ENCODE data around the gene SH3RF3. TPM values are rescaled to one million over a fixed set of nuclear protein-coding genes. Genes with fewer than 3 reads are reported as not detected.

The SH3RF3 gene
- total RNA-seq, 2 donors from 2014 or later: 1.4 to 17.0 TPM

- Histone ChIP-seq H3K27me3 (replicated peaks; ENCODE audit: insufficient read depth) (no peaks in the 10 kb centered on the region), H3K4me3 (no peak overlapping the region), H3K36me3 (no peaks in the 10 kb centered on the region), H3K9me3 (no peaks in the 10 kb centered on the region), H3K27ac (no peak overlapping the region), H3K4me1 (replicated peaks) (peaks cover 3% of the 10 kb centered on the region)
- TF ChIP-seq CTCF (IDR thresholded peaks at IDR 0.05) (no peak), POLR2A (IDR thresholded peaks at IDR 0.05) (no peak), POLR2AphosphoS5 (IDR thresholded peaks at IDR 0.05) (no peak)
- no peak for DNase-seq (ENCODE audit: low spot score)
- WGBS: 42% methylated on average over 20 of the region's 20 CpGs
- intact Hi-C loops (cut with DNase I): no loop called here
These were observed 223.3 kb downstream of the SH3RF3 start for GRCh38 chr2:109352056-109352897.

- Histone ChIP-seq H3K27ac (no peak overlapping the region), H3K36me3 (no peaks in the 10 kb centered on the region), H3K4me3 (no peak overlapping the region), H3K27me3 (replicated peaks; ENCODE audit: insufficient read depth) (no peaks in the 10 kb centered on the region), H3K9me3 (no peaks in the 10 kb centered on the region), H3K4me1 (replicated peaks) (peaks cover 3% of the 10 kb centered on the region)
- DNase-seq (ENCODE audit: low spot score): no peak
- 88% methylated on average over 14 of the region's 14 CpGs for WGBS
- intact Hi-C loops (cut with DNase I): no loop called here
- TF ChIP-seq POLR2A (IDR thresholded peaks at IDR 0.05): no peak
- no peak for TF ChIP-seq CTCF (IDR thresholded peaks at IDR 0.05)
- TF ChIP-seq POLR2AphosphoS5 (IDR thresholded peaks at IDR 0.05): no peak
These were observed 224.1 kb downstream of the SH3RF3 start for GRCh38 chr2:109352898-109353689.

GRCh38 chr2:109353806-109354745 lies 225.1 kb downstream of the SH3RF3 start:
- peaks cover 3% of the 10 kb centered on the region for H3K4me1 ChIP-seq (replicated peaks)
- DNase-seq (ENCODE audit: low spot score): no peak
- intact Hi-C loops (cut with DNase I): no loop called here
- no peak overlapping the region for H3K27ac ChIP-seq
- no peak overlapping the region for H3K4me3 ChIP-seq
- H3K27me3 ChIP-seq (replicated peaks; ENCODE audit: insufficient read depth): no peaks in the 10 kb centered on the region
- no peaks in the 10 kb centered on the region for H3K36me3 ChIP-seq
- 96% methylated on average over 22 of the region's 22 CpGs for WGBS
- H3K9me3 ChIP-seq: no peaks in the 10 kb centered on the region
- TF ChIP-seq CTCF (IDR thresholded peaks at IDR 0.05): no peak
- no peak for TF ChIP-seq POLR2A (IDR thresholded peaks at IDR 0.05)
- no peak for TF ChIP-seq POLR2AphosphoS5 (IDR thresholded peaks at IDR 0.05)

GRCh38 chr2:109355192-109355843 lies 226.3 kb downstream of the SH3RF3 start:
- DNase-seq (ENCODE audit: low spot score): no peak

More at GRCh38 chr2:109355192-109355843, 226.3 kb downstream of the SH3RF3 start:
- Histone ChIP-seq H3K4me1 (replicated peaks) (peaks cover 3% of the 10 kb centered on the region), H3K36me3 (no peaks in the 10 kb centered on the region), H3K27me3 (replicated peaks; ENCODE audit: insufficient read depth) (no peaks in the 10 kb centered on the region), H3K27ac (no peak overlapping the region), H3K4me3 (no peak overlapping the region), H3K9me3 (no peaks in the 10 kb centered on the region)
- TF ChIP-seq POLR2AphosphoS5 (IDR thresholded peaks at IDR 0.05) (no peak), CTCF (IDR thresholded peaks at IDR 0.05) (no peak), POLR2A (IDR thresholded peaks at IDR 0.05) (no peak)
- 95% methylated on average over 8 of the region's 8 CpGs for WGBS
- intact Hi-C loops (cut with DNase I): no loop called here
